HG03457 (cell line): ENCODE results near the gene NAGPA.

ENCODE experiments used
- ATAC-seq: cut with Tn5 transposase; IDR thresholded peaks from one replicate; pipeline ENCODE4 v1.9.1; 2021; ENCODE audit warnings: moderate number of reproducible peaks; ENCODE audit not compliant: unreplicated experiment

Gene NAGPA

GRCh38 chr16:4979736-4980660 is 53.7 kb downstream of the NAGPA start:
- ATAC-seq: no peak

DNA sequence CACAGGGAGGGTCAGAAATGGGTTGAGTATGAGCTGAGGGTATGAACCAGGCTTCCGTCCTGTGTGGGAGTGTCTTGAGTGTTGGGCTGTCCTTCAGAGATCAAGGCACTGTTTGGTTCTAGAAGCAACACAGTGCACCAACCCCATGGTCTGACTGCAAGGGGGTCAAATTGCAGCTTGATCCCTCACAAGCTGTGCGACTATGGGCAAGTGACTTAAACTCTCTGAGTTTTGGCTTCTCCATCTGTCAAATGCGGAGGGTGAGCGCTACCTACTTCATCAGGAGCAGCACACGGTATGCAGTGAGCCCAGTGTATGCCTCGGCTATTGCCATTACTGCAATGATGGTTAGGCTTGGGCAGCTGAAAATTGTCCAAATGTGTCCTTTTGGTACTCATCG is 54.6 kb downstream of the NAGPA start:
- no peak for ATAC-seq

DNA sequence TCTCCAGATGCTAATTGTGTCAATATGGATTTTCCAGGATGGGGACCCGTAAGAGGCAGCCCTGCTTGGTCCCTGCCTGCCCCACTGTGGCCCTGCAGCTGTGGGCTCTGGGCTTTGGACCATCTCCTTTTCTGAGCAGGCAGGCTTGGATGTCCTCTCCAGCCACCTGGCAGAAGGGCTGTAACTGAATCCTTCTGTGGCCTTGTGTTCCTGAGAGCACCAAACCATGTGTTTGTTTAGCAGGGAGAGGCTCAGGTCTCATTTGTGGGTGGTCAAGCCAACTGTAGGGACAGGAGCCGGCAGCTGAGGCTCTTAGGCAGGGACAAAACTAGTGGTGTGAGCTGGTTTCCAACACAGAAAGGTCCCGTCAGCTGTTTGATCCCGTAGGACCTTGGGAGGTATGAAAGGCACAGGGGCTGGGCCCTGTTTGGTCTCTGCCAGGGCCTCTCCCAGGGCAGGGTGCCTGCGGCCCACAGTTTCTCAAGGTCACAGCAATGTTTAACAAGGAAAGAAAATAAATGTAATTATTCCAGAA is 57.1 kb downstream of the NAGPA start:
- no peak for ATAC-seq

DNA sequence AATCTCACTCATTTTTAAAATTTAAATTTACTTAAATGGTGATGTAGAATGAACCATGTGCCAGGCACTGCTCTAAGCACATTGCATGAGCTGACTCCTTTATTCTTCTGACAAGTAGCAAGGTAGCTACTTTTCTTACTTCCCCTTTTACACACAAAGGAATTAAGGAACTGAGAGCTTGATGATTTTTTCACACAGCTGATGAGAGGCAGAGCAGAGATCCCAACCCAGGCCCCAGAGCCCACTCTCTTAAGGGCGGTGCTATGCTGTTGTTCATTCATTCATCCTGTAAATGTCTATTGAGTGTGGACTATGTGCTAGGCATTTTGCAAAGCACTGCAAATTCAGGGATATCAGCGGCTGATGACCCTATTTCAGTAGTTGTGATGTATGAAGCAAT is 57.7 kb downstream of the NAGPA start:
- ATAC-seq: peak; percentile 85
